OCI-LY3 (cell line): ENCODE data around the gene KATNAL1.

Experiments used
- H2AFZ ChIP-seq: fragments of 200-600, 300-600 bp; shearing (Covaris generic); 2 replicates; pipeline ENCODE4 v1.6.0; 2014; ENCODE audit warnings: antibody characterized with exemption, low read depth, low read length
- H3K27ac ChIP-seq: fragments of 200-600, 300-600 bp; sonication (generic); 2 replicates; pipeline ENCODE4 v1.5.1; 2014; ENCODE audit warnings: mild to moderate bottlenecking, low read length, moderate library complexity, mixed read lengths
- H3K27me3 ChIP-seq: fragments of 200-600, 300-600 bp; sonication (generic); 2 replicates; pipeline ENCODE4 v1.6.1; 2014; ENCODE audit warnings: low read depth, low read length, mixed read lengths
- H3K36me3 ChIP-seq: fragments of 200-600, 300-600 bp; sonication (generic); replicated peaks from 2 replicates; pipeline ENCODE3; 2014; ENCODE audit warnings: low read depth, low read length, mixed read lengths
- H3K4me1 ChIP-seq: fragments of 300-600, 200-600 bp; sonication (generic); 2 replicates; pipeline ENCODE4 v1.6.1; 2014; ENCODE audit warnings: low read length, mixed read lengths
- H3K4me2 ChIP-seq: fragments of 200-600, 300-600 bp; sonication (generic); 2 replicates; pipeline ENCODE4 v1.6.1; 2014; ENCODE audit warnings: low read length, mixed read lengths
- H3K4me3 ChIP-seq: fragments of 300-600, 200-600 bp; sonication (generic); 2 replicates; pipeline ENCODE4 v1.5.1; 2014; ENCODE audit warnings: antibody characterized with exemption, mild to moderate bottlenecking, low read length, moderate library complexity
- H3K79me2 ChIP-seq: fragments of 300-600, 200-600 bp; shearing (Covaris generic); 2 replicates; pipeline ENCODE4 v1.6.1; 2014; ENCODE audit warnings: mild to moderate bottlenecking, low read length, mixed read lengths
- H3K9ac ChIP-seq: fragments of 300-600, 200-600 bp; shearing (Covaris generic); 2 replicates; pipeline ENCODE4 v1.6.0; 2014; ENCODE audit warnings: mild to moderate bottlenecking, low read length, moderate library complexity
- H3K9me3 ChIP-seq: fragments of 200-600, 300-600 bp; shearing (Covaris generic); 2 replicates; pipeline ENCODE4 v1.6.1; 2014; ENCODE audit warnings: low read length, mixed read lengths; ENCODE audit not compliant: insufficient read depth
- H4K20me1 ChIP-seq: fragments of 200-600, 300-600 bp; sonication (generic); 2 replicates; pipeline ENCODE4 v1.6.1; 2016; ENCODE audit warnings: low read length, mixed read lengths; ENCODE audit not compliant: insufficient read depth
- CTCF ChIP-seq: fragments of 200-600, 300-600 bp; sonication (generic); IDR thresholded peaks from 2 replicates; pipeline ENCODE4 v1.5.1; 2014; ENCODE audit warnings: antibody characterized with exemption, low read length, low read depth
- EZH2phosphoT487 ChIP-seq: fragments of 200-600 bp; shearing (Covaris generic); IDR thresholded peaks from 2 replicates; pipeline ENCODE4 v1.6.1; 2018; ENCODE audit warnings: antibody characterized with exemption, mixed run types, low read depth

KATNAL1 gene

GRCh38 chr13:30212256-30212655, 95.1 kb downstream of the KATNAL1 start:
- H3K4me3 ChIP-seq: no peak overlapping the region
- no peak overlapping the region for H3K4me2 ChIP-seq
- H3K79me2 ChIP-seq: no peaks in the 10 kb centered on the region
- no peak overlapping the region for H3K27ac ChIP-seq
- no peaks in the 10 kb centered on the region for H3K36me3 ChIP-seq
- no peak overlapping the region for H2AFZ ChIP-seq
- no peaks in the 10 kb centered on the region for H3K9me3 ChIP-seq
- H3K27me3 ChIP-seq: no peaks in the 10 kb centered on the region
- no peaks in the 10 kb centered on the region for H4K20me1 ChIP-seq
- no peaks in the 10 kb centered on the region for H3K4me1 ChIP-seq
- no peak for TF ChIP-seq EZH2phosphoT487
- TF ChIP-seq CTCF: no peak
- H3K9ac ChIP-seq: no peak overlapping the region

- no peak for TF ChIP-seq EZH2phosphoT487
- TF ChIP-seq CTCF: no peak
- no peaks in the 10 kb centered on the region for H3K27me3 ChIP-seq
- H3K9ac ChIP-seq: no peak overlapping the region
- no peak overlapping the region for H3K4me2 ChIP-seq
- no peaks in the 10 kb centered on the region for H3K79me2 ChIP-seq
- H3K36me3 ChIP-seq: no peaks in the 10 kb centered on the region
- no peak overlapping the region for H3K4me3 ChIP-seq
- H4K20me1 ChIP-seq: no peaks in the 10 kb centered on the region
- no peak overlapping the region for H2AFZ ChIP-seq
- H3K4me1 ChIP-seq: no peaks in the 10 kb centered on the region
- no peaks in the 10 kb centered on the region for H3K9me3 ChIP-seq
- no peak overlapping the region for H3K27ac ChIP-seq
These were observed 95.6 kb downstream of the KATNAL1 start for GRCh38 chr13:30211745-30212144.

- Histone ChIP-seq H3K36me3 (no peaks in the 10 kb centered on the region), H3K4me1 (no peaks in the 10 kb centered on the region), H2AFZ (no peak overlapping the region), H3K4me3 (no peak overlapping the region), H3K9me3 (no peaks in the 10 kb centered on the region), H3K27ac (no peak overlapping the region), H3K79me2 (no peaks in the 10 kb centered on the region), H3K4me2 (no peak overlapping the region), H3K9ac (no peak overlapping the region), H4K20me1 (no peaks in the 10 kb centered on the region), H3K27me3 (no peaks in the 10 kb centered on the region)
- no peak for TF ChIP-seq CTCF
- TF ChIP-seq EZH2phosphoT487: no peak
These were observed 102.8 kb downstream of the KATNAL1 start for GRCh38 chr13:30204564-30204963.

GRCh38 chr13:30196025-30196424, 111.3 kb downstream of the KATNAL1 start:
- H3K4me2 ChIP-seq: no peak overlapping the region
- peaks cover 15% of the 10 kb centered on the region for H3K4me1 ChIP-seq
- no peak overlapping the region for H3K4me3 ChIP-seq
- no peaks in the 10 kb centered on the region for H3K27me3 ChIP-seq
- no peak overlapping the region for H3K27ac ChIP-seq
- no peaks in the 10 kb centered on the region for H3K79me2 ChIP-seq
- no peaks in the 10 kb centered on the region for H3K36me3 ChIP-seq
- H4K20me1 ChIP-seq: no peaks in the 10 kb centered on the region
- no peaks in the 10 kb centered on the region for H3K9me3 ChIP-seq
- TF ChIP-seq EZH2phosphoT487 (no peak), CTCF (no peak)
- no peak overlapping the region for H2AFZ ChIP-seq
- H3K9ac ChIP-seq: no peak overlapping the region
